Measurements from ENCODE around the gene MYOD1.

MYOD1 gene

DNA sequence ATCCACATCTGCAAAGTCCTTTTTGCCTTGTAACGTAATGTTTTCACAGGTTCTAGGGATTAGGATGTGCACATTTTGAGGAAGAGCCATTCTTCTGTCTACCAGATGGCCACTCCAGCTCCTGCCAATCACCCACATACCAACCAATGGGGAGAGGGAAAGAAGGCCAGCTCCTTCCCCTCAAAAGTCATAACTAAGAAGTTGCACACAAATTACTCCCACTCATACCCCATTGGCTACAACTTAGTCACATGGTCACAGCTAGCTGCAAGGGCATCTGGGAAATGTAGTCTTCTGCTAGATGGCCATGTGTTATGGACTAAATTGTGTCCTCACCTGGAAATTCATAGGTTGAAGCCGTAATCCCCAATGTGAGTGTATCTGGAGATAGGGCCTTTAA lies 15.4 kb upstream of the MYOD1 start:
- no peak for DNase-seq

DNA sequence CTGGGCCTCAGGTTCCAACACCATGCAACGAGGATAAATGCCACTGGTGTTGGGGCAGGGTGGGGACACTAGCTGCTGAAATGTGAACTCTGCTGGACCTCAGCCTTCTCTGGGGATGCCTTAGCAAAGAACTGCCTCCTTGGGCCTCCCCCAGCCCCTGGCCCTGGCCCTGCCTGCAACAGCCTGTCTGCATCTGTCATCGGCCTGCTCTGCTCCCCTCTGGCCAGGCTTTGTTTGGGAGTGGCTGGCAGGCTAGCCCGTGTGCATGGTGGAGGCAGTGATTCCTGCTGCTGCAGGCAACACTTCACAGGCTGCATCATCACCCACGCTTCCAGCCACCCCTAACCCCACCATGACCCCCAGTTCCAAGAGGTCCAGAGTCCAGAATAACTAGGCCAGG lies 11.5 kb upstream of the MYOD1 start:
- DNase-seq: no peak

DNA sequence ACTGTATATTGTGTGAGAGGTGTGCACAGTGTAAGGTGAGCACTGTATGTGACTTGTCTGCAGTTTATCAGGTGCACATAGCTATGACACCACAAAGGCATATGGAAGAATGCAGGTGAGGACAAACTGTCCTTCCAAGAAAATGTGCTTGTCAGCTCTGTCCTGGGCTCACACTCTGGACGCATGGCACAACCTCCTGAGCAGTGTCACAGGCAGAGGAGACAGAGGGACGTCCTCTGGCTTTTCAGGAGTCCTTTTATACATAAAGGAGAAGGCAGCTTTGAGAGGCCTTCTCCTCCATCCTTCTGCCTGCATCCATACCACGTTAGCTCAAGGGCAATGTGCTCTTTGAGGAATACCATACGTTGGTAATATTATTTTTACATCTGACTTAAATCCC lies 7.5 kb upstream of the MYOD1 start:
- DNase-seq: no peak

DNA sequence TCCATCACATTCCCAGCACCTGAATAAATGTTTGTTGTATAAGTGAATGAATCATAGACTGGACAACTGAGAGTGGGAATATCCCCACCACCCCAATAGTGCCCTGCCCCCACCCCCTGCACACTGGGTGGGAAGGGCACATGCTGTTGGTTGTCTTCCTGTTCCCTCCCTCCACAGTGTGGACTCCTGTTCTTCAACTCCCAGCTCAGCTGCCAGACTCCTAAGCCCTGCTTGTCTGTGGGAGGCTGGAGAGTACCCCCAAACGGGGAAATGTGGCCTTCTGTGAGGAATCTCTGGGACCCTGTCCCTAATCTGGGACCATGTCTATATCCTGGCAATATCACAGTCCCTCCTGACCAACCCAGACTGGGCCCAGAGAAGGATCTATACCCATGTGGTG lies 5.5 kb upstream of the MYOD1 start:
- no peak for DNase-seq

DNA sequence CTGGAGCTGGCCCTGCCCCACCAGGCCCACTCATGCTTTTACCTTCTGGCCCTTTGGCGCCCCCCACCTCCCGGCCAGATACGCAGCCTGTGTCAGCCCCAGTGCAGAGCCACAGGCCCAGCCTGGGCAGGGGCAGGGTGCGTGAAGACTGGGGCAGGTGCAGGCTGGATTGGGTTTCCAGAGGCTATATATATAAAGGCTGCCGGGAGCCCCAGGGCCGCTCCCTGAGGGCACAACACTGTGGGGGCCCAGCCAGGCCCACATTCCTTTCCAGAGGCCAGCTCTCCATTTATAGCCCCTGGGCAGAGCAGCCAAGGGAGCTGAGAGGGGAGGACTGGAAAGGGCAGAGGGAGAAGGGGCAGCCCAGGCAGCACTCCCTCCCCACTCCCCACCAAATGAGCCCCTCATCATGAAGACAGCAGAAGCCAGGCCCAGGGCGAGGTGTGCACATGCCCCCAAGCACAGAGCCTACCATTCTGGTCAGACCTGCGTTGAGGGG lies 5.0 kb upstream of the MYOD1 start:
- no peak for DNase-seq

DNA sequence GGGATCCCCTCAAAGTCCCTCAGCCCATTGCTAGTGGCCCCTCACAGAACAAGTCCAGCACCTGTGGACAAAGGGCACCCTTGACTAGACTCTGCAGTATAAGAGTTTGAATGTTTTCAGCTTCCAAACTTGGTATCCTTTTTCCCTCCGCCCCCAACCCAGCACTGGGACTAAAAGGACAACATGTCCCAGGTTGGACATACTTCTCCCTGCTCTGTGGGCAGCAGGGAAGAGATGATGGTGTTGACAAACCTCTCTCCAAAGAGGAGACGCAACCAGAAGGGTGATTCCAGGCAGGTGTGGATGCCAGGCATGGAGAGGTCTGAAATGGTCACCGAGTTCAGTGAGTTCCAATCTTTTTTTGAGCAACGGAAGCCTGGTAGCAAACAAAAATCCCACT lies 4.5 kb upstream of the MYOD1 start:
- DNase-seq: no peak

DNA sequence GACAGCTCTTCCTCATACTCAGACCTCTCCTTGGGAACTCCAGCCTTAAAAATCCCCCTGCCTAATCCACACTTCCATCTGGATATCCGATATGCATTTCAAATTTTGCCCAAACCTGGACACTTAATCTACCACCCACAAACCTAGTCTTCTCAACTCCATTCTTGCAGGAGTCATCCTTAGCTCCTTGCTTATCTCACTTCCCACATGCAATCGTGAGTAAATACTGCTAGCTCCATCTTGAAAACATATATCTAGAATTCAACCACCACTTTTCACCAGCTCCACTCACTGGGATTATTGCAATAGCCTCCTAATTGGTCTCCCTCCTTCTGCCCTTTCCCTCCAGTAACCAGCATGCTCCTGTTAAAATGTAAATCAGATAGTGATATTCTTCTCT lies 2.6 kb upstream of the MYOD1 start:
- no peak for DNase-seq

DNA sequence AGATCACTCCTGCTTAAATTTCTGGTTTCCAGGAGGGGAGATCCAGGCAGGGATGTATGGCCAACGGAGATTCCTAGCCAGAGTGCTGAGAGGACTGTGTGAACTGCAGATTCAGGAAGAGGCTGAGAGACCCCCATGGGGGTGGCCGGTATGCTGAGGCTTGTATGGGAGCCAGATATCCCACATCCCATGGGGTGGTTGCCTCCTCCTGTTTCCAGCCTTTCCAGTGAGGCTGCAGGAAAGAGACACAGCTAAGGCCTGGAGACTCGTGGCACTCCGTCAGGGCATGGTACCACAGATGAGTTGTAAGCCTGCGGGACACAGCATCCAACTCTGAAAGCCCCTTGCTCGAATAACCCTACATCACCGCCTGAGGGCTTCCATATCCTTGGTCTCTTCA lies 1.4 kb upstream of the MYOD1 start:
- no peak for DNase-seq

DNA sequence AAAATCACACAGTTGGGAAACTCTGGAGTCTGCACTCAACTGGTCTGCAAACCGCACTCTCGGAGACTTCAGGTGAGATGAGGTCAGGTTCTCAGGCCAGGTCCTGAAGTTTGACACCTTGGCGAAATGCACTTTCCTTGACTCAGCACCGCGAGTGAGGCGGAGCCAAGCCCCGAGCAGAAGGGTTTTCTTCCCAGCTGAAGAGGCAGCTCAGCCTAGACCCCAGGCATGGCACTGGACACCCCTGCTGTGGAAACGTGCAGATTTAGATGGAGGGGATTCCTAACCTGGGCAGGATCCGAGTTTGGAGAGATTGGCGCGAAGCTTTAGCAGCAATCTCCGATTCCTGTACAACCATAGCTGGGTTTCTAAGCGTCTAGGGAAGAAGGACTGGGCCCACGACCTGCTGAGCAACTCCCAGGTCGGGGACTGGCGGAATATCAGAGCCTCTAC lies 835 bp upstream of the MYOD1 start:
- DNase-seq: no peak

DNA sequence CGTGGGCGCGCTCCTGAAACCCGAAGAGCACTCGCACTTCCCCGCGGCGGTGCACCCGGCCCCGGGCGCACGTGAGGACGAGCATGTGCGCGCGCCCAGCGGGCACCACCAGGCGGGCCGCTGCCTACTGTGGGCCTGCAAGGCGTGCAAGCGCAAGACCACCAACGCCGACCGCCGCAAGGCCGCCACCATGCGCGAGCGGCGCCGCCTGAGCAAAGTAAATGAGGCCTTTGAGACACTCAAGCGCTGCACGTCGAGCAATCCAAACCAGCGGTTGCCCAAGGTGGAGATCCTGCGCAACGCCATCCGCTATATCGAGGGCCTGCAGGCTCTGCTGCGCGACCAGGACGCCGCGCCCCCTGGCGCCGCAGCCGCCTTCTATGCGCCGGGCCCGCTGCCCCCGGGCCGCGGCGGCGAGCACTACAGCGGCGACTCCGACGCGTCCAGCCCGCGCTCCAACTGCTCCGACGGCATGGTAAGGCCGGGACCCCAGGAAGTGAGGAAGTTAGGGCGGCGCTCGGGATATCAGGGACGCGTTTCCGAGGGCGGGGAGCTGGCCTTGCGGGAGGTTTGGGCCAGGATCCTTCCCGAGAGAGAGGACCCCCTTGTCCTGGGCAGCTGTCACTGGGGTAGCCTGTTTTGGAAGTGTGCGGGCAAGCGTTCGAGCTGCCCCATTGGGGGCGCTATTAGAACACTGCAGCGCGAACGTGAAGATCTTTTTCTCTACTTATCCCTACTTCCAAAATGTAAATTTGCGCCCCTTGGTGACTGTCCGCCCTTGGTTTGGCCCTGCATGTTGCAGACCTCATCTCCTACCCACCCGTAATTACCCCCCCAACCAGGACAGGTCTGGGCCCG lies 796 bp downstream of the MYOD1 start:
- no peak for DNase-seq

DNA sequence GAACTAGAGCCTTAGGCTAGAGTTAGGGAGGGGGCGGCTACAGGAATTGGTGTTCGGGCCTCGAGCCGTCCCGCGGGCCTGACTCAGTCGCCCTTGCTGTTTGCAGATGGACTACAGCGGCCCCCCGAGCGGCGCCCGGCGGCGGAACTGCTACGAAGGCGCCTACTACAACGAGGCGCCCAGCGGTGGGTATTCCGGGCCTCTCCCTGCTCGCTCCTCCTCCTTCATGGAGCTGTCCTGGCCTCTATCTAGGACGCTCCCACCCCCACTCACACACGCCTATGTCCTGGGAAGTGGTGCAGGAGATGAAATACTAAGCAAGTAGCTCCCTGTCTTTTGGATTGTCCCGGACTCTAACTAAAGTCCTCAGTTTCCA lies 1.4 kb downstream of the MYOD1 start:
- DNase-seq: no peak

DNA sequence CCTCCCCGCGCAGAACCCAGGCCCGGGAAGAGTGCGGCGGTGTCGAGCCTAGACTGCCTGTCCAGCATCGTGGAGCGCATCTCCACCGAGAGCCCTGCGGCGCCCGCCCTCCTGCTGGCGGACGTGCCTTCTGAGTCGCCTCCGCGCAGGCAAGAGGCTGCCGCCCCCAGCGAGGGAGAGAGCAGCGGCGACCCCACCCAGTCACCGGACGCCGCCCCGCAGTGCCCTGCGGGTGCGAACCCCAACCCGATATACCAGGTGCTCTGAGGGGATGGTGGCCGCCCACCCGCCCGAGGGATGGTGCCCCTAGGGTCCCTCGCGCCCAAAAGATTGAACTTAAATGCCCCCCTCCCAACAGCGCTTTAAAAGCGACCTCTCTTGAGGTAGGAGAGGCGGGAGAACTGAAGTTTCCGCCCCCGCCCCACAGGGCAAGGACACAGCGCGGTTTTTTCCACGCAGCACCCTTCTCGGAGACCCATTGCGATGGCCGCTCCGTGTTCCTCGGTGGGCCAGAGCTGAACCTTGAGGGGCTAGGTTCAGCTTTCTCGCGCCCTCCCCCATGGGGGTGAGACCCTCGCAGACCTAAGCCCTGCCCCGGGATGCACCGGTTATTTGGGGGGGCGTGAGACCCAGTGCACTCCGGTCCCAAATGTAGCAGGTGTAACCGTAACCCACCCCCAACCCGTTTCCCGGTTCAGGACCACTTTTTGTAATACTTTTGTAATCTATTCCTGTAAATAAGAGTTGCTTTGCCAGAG lies 2.0 kb downstream of the MYOD1 start:
- DNase-seq: no peak

DNA sequence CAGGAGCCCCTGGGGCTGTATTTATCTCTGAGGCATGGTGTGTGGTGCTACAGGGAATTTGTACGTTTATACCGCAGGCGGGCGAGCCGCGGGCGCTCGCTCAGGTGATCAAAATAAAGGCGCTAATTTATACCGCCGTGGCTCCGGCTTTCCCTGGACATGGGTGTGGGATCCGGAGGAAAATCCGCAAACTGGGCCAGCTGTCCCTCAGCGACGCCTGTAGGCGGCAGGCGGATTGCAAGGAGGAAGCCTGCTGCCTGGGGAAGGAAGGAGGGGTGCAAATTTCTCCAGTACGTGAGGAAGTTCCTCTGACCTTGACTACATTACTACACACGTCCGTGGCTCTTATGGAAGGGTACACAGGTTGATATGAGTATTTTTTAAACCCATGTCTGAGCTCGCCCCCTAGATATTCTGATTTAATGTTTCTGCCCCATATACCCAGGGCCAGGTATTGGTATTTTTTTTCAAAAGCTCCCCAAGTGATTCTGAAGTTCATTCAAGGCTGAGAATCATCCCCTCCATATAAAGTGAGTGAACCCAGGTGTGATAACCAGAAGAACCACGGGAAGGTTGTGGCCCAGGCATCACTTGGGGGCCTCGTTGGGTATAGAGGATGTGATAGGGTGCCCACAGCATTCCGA lies 2.8 kb downstream of the MYOD1 start:
- no peak for DNase-seq

DNA sequence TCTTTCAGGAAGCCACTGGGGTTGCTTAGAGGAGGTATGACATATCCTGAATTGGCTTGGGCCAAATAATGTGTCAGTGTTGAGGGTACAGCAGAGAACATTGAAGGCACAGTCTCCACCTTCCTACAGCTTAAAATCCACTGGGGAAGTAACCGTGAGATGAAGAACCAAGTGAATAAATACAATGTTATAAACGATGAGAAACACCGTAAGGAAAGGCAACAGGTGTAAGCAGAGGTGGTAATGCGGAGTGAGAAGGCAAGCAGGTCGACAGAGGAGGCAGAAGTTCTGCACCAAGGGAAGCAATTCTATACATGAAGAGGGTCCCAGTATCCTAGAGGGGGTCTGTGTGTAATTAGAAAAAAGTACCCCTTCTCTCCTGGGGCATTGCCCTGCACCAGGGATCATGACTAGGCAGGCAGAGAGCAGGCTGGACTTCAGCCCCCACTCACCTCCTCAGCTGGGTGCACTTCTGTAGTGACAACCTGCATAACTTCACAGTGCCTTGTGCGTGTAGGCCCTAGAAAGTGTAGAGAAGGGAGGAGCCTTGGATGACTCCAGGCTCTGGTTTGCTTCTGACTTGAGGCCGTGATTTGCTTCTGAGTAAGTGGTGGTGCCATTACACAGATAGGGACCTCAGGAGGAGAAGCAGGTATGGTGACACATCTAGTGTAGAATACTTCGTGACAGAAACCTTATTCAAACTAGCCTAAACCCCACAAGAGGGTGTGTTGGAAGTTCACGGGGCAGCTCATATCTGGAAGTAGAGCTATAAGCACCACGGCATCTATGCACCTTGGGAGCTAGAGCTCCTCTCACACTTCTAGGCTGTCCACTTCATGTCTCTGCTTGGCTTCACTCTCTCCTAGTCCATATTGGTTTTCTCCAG lies 4.9 kb downstream of the MYOD1 start:
- no peak for DNase-seq

DNA sequence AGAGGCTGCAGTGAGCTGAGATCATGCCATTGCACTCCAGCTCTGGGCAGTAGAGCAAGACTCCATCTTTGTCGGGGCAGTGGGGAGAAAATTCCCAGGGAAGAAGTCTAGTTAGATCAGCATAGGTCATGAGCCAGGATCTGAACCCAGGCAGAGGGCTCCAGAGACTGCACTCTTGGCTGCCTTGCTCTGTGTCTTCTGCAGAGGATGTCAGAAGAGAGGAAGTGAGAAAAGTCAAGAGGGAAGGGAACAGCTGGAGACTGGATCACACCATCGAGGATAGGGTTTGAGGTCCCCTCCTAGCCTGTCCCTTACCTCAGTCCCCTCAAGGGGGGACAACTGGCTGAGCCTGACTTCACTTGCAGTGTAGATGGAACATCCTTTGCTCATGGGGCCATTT lies 5.8 kb downstream of the MYOD1 start:
- no peak for DNase-seq

DNA sequence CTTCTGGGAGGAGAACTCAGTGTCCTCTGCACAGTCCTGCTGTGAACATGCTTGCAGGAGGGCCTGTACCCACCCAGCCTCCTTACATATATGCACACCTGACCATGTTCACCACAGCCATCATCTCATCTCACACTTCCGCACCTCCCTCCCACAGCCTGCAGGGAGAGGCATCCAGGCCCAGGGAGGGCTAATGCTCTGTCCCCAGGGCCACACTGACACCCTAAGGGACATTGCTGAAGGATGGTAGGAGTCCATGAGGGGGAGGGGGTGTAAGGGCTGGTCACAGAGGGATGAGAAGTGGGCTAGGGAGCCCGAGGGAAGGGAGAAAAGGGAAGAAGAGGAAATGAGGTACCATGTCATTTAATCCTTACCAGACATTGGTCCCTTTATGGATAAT lies 10.8 kb downstream of the MYOD1 start:
- no peak for DNase-seq

DNA sequence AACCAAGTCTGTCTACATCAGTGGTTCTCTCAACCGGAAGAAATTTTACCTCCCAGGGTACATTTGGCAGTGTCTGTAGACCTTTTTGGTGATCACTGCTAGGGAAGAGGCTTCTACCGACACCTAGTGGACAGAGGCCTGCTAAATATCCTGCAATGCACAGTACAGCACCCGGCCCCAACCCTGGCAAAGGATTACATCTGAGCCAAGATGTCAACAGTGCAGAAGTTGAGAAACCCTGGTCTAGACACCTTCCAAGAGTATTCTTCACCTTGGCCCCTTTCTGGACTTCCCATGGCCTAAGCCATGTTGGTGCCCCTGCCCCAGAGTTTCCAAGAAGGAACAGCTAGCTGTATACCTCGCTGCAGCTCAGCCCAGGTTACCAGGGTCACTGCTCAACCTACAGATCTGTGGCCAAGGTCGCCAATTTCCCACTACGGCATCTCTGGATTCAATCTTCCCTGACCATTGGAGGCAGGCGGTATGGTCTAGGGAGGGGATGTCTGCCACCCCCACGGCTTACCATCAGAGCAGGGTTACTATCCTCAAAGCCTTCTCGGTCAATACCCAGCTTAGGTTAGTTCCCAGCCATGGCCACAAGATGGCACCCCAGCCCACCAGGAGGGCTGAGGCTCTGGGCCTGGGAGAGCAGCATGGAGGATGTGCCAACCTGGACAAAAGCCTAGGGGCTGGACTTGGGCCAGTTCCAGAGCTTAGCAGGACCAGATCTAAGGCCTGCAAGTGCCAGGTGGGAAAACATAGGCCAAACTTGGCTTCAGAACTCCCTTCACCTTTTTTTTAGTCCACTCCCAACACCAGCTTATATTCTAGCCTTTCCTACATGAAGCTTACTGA lies 11.5 kb downstream of the MYOD1 start:
- DNase-seq: peak; percentile 38

DNA sequence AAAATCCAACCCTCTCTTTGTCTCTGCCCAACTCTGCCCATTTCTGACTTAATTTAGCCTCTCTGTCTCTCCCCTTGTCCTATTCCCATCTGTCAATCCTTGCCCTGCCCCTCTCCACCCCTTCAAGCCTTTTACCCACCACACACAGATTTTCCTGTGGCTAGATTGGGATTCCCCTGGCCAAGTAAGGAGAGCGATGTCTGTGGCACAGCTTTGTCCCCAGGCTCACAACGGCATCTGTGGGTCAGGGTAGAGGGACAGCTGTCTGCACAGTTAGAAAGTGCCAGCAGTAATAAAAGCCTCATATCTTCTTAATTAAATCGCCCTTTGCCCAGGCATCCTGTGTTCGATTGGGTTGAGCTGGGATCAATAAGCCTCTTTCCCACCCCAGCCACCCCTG lies 13.9 kb downstream of the MYOD1 start:
- DNase-seq: no peak

DNA sequence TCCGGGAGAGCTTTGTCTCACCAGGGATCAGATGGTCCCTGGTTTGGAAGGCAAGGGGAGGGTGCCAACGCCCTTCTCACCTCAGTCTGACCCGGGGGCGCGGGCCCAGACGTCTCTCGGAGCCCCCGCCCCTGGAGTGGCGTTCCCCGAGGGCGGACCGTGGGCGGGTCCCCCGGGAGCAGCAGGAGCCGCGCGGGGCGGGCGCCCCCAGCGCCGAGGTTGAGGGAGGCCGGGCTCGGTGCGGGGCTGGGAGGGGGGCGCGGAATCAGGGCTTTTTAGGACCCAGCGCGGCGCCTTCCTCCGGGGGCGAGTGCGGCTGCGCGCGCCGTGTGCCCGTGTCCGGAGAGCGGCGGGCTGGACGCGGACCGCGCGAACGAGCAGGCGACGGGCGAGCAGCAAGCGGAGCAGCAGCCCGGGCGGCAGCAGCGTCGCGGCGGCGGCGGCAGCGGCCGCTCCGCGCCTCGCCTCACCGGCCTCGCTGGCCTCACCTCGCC lies 15.1 kb downstream of the MYOD1 start, which contains the start of gene KCNC1:
Gene KCNC1 (plus strand): TSS at position 364 of the 494 bp plus-strand sequence. CDS start 1,222 bp downstream, outside the sequence.
- no peak for DNase-seq

DNA sequence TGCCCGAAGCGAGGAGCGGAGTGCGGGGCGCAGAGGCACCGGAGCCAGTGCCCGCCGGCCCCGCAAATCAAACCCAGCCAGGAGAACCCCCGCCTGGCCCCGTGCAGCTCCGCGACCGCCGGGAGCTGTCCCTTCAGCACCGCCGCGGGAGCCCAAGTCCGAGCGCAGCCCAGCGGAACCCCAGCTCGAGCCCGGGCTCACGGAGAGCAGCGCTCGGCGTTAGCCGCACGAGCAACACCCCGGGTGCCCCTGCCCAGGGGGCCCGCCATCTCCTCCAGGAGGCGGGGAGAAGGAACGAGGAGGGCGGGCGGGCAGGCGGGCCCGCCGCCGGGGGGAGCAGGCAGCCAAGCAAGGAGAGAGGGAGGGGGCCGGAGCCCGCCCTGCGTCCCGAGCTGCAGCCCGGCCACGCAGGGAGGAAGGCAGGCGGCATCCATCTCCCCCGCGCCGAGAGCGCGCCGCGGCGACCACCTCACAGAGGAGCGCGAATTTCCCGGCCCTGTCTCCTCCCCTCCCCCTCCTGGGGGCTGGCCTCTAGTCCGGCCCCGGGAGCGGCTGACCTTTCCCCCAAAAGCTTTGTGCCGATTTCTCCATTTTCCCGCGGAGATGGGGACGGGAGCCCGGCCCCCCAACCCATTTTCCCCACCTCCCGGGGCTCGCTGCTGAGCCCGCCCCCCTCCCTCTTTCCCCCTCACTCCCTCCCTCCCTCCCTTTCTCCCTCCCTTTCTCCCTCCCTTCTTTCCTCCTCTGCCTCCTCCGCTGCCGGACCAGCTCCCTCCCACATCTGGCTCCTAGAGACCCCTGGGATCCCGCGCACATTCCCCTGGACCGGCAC lies 15.8 kb downstream of the MYOD1 start:
- DNase-seq: no peak

Data from activated gamma-delta T cell treated with Interleukin-2 at 50 U/mL for 16 hours (primary cell).